IMR-90 (cell line): ENCODE measurements around the gene ASS1. TPM values are rescaled to one million over a fixed set of nuclear protein-coding genes. Genes with fewer than 3 reads are reported as not detected.

Experiments used
- ATAC-seq: fragments of 200-7000 bp; cut with Tn5 transposase; 2 replicates; pipeline ENCODE4 v1.9.1; 2020; ENCODE audit warnings: low read depth, mild to moderate bottlenecking, moderate library complexity
- BruUV-seq: library from RNA; stranded (reverse); fragments of 400-500 nt; replicated peaks from 2 replicates; lab custom pipeline; 2021; lab: Mats Ljungman, UMichigan
- CTCF ChIA-PET: fragments of 300-600 bp; formaldehyde crosslinking; extraction: SDS; loops from one replicate; lab custom pipeline; 2021; ENCODE audit warnings: antibody characterized with exemption; lab: Yijun Ruan, JAX
- POLR2A ChIA-PET: fragments of 300-600 bp; sonication (Branson Sonifier 250); formaldehyde crosslinking; loops from one replicate; lab custom pipeline; 2022; ENCODE audit warnings: antibody characterized with exemption; ENCODE audit not compliant: unreplicated experiment; lab: Charles Lee
- DNase-seq: peaks from one replicate; pipeline ENCODE4 v3.0.0; 2013
- H2AFZ ChIP-seq: replicated peaks from 2 replicates; pipeline ENCODE3; 2013; ENCODE audit warnings: low read length, mild to moderate bottlenecking; ENCODE audit not compliant: poor library complexity
- H2AK5ac ChIP-seq: 2 replicates; pipeline ENCODE4 v1.6.1; 2013; ENCODE audit warnings: low read depth, low read length, inconsistent platforms
- H2AK9ac ChIP-seq: replicated peaks from 2 replicates; pipeline ENCODE3; 2013; ENCODE audit warnings: mild to moderate bottlenecking, low read depth, low read length, moderate library complexity; ENCODE audit not compliant: poor library complexity
- H2BK120ac ChIP-seq: 2 replicates; pipeline ENCODE4 v1.6.1; 2013; ENCODE audit warnings: low read depth, low read length, inconsistent platforms
- H2BK15ac ChIP-seq: 3 replicates; pipeline ENCODE4 v1.6.1; 2013; ENCODE audit warnings: low read depth, low read length, inconsistent platforms
- H2BK20ac ChIP-seq: 2 replicates; pipeline ENCODE4 v1.6.1; 2013; ENCODE audit warnings: low read depth, mild to moderate bottlenecking, inconsistent platforms, low read length, moderate library complexity
- H2BK5ac ChIP-seq: 2 replicates; pipeline ENCODE4 v1.6.1; 2013; ENCODE audit warnings: mild to moderate bottlenecking, low read depth, low read length, inconsistent platforms; ENCODE audit not compliant: poor library complexity, severe bottlenecking
- H3K14ac ChIP-seq: replicated peaks from 2 replicates; pipeline ENCODE4 v1.6.1; 2013; ENCODE audit warnings: low read depth, low read length, inconsistent platforms
- H3K18ac ChIP-seq: 2 replicates; pipeline ENCODE4 v1.6.1; 2013; ENCODE audit warnings: low read depth, low read length, control low read depth
- H3K23ac ChIP-seq: 2 replicates; pipeline ENCODE4 v1.6.1; 2013; ENCODE audit warnings: low read depth, low read length, inconsistent platforms
- H3K27ac ChIP-seq: 2 replicates; pipeline ENCODE4 v1.5.1; 2013; ENCODE audit warnings: mild to moderate bottlenecking, control low read depth, low read length; ENCODE audit not compliant: insufficient read depth
- H3K27me3 ChIP-seq: 2 replicates; pipeline ENCODE4 v1.6.1; 2013; ENCODE audit warnings: low read length; ENCODE audit not compliant: control insufficient read depth, insufficient read depth
- H3K36me3 ChIP-seq: 2 replicates; pipeline ENCODE4 v1.6.1; 2013; ENCODE audit warnings: low read length, mixed read lengths; ENCODE audit not compliant: control insufficient read depth, insufficient read depth
- H3K4ac ChIP-seq: 2 replicates; pipeline ENCODE4 v1.6.1; 2013; ENCODE audit warnings: low read depth, low read length, inconsistent platforms
- H3K4me1 ChIP-seq: 2 replicates; pipeline ENCODE4 v1.6.1; 2013; ENCODE audit warnings: low read length, mixed read lengths; ENCODE audit not compliant: control insufficient read depth, insufficient read depth
- H3K4me2 ChIP-seq: 2 replicates; pipeline ENCODE4 v1.6.1; 2013; ENCODE audit warnings: low read depth, mild to moderate bottlenecking, control low read depth, low read length, moderate library complexity
- H3K4me3 ChIP-seq: 2 replicates; pipeline ENCODE4 v1.5.1; 2013; ENCODE audit warnings: low read depth, mild to moderate bottlenecking, control low read depth, low read length, moderate library complexity; ENCODE audit not compliant: insufficient read depth
- H3K56ac ChIP-seq: 2 replicates; pipeline ENCODE4 v1.6.1; 2013; ENCODE audit warnings: low read length, inconsistent platforms; ENCODE audit not compliant: insufficient read depth; ENCODE audit errors: extremely low read depth
- H3K79me1 ChIP-seq, 2 experiments: 2 replicates each; pipeline ENCODE4 v1.6.1; 2013; ENCODE audit warnings: low read length in 2 of 2, inconsistent platforms in 1 of 2, low read depth in 1 of 2
- H3K9ac ChIP-seq: 2 replicates; pipeline ENCODE4 v1.6.1; 2013; ENCODE audit warnings: low read depth, low read length, control low read depth
- H3K9me1 ChIP-seq: 2 replicates; pipeline ENCODE4 v1.6.1; 2013; ENCODE audit warnings: low read length, inconsistent platforms; ENCODE audit not compliant: insufficient read depth
- H3K9me3 ChIP-seq: 2 replicates; pipeline ENCODE4 v1.6.1; 2013; ENCODE audit warnings: low read length; ENCODE audit not compliant: control insufficient read depth, insufficient read depth
- H4K20me1 ChIP-seq: 2 replicates; pipeline ENCODE4 v1.6.1; 2013; ENCODE audit warnings: low read length, inconsistent platforms; ENCODE audit not compliant: insufficient read depth
- H4K5ac ChIP-seq: 2 replicates; pipeline ENCODE4 v1.6.1; 2013; ENCODE audit warnings: mild to moderate bottlenecking, low read depth, low read length, control low read depth
- H4K8ac ChIP-seq, 2 experiments: 2 replicates each; pipeline ENCODE4 v1.6.1; 2013; ENCODE audit warnings: low read depth in 2 of 2, low read length in 2 of 2, control low read depth in 1 of 2, inconsistent platforms in 1 of 2
- H4K91ac ChIP-seq: 2 replicates; pipeline ENCODE4 v1.6.1; 2013; ENCODE audit warnings: low read depth, low read length, inconsistent platforms; ENCODE audit not compliant: insufficient read depth
- BHLHE40 ChIP-seq: fragments of 150-350 bp; IDR thresholded peaks from 2 replicates; pipeline ENCODE4 v1.6.1; 2016; ENCODE audit warnings: mild to moderate bottlenecking, low read depth, low read length
- CEBPB ChIP-seq: IDR thresholded peaks from 2 replicates; pipeline ENCODE4 v1.6.1; 2012; ENCODE audit warnings: low read depth, low read length, improper control_type of control experiment
- CHD1 ChIP-seq: IDR thresholded peaks from 2 replicates; pipeline ENCODE4 v1.6.1; 2012; ENCODE audit warnings: low read depth, low read length, improper control_type of control experiment
- FOS ChIP-seq: fragments of 150-350 bp; IDR thresholded peaks from 2 replicates; pipeline ENCODE4 v1.6.1; 2016; ENCODE audit warnings: low read depth, low read length
- MAFK ChIP-seq: IDR thresholded peaks from 2 replicates; pipeline ENCODE4 v1.6.1; 2012; ENCODE audit warnings: low read depth, low read length, improper control_type of control experiment
- MAZ ChIP-seq: IDR thresholded peaks from 2 replicates; pipeline ENCODE4 v1.6.1; 2012; ENCODE audit warnings: low read depth, mild to moderate bottlenecking, low read length, improper control_type of control experiment, moderate library complexity, borderline replicate concordance
- MXI1 ChIP-seq: IDR thresholded peaks from 2 replicates; pipeline ENCODE4 v1.6.1; 2012; ENCODE audit warnings: low read depth, mild to moderate bottlenecking, low read length, moderate library complexity, borderline replicate concordance
- NFE2L2 ChIP-seq: fragments of 150-350 bp; IDR thresholded peaks from 2 replicates; pipeline ENCODE4 v1.6.1; 2016; ENCODE audit warnings: low read depth, mild to moderate bottlenecking, low read length
- POLR2A ChIP-seq: IDR thresholded peaks from 2 replicates; pipeline ENCODE4 v1.6.1; 2012; ENCODE audit warnings: mild to moderate bottlenecking, low read depth, low read length
- RAD21 ChIP-seq: IDR thresholded peaks from 2 replicates; pipeline ENCODE4 v1.6.1; 2012; ENCODE audit warnings: low read length, improper control_type of control experiment
- RCOR1 ChIP-seq: IDR thresholded peaks from 2 replicates; pipeline ENCODE4 v1.6.1; 2012; ENCODE audit warnings: mild to moderate bottlenecking, low read length, improper control_type of control experiment; ENCODE audit not compliant: insufficient replicate concordance
- RFX5 ChIP-seq: IDR thresholded peaks from 2 replicates; pipeline ENCODE4 v1.8.0; 2012; ENCODE audit warnings: low read depth, mild to moderate bottlenecking, low read length, moderate library complexity
- SMC3 ChIP-seq: fragments of 150-350 bp; IDR thresholded peaks from 2 replicates; pipeline ENCODE4 v1.6.1; 2016; ENCODE audit warnings: low read depth, mild to moderate bottlenecking, antibody characterized with exemption, low read length, moderate library complexity
- WGBS, 2 experiments: methylation state at CpG; one replicate each; pipeline versions ENCODE4 v1.1.5 to v1.1.7; 2013; ENCODE audit warnings: missing lambda C conversion rate in 2 of 2; ENCODE audit not compliant: insufficient read length in 1 of 2; ENCODE audit errors: extremely low coverage in 2 of 2; 5-methylcytosine and 5-hydroxymethylcytosine counted together
- dilution Hi-C: fragments of 300-500 bp; cut with HindIII; formaldehyde crosslinking; loops from one replicate; pipeline ENCODE4 v1.14.3; 2018; ENCODE audit warnings: low sequenced_read_pairs; ENCODE audit not compliant: unreplicated experiment
- in situ Hi-C: fragments of 300-500 bp; cut with MboI; formaldehyde crosslinking; loops from 3 replicates; pipeline ENCODE4 v1.14.3; 2019; ENCODE audit warnings: low sequenced_read_pairs, inconsistent platforms, mixed read lengths
- intact Hi-C: fragments of 100-400 bp; cut with micrococcal nuclease; formaldehyde crosslinking; loops from 2 replicates; pipeline ENCODE4 v1.10.0; 2022
- polyA plus RNA-seq, 3 experiments: library from polyadenylated mRNA; depleted of rRNA; stranded (reverse); fragments of >200 nt; gene quantifications; 2 replicates each; pipeline ENCODE4 v1.2.3, GENCODE V29; 2012; ENCODE audit warnings: low replicate concordance in 1 of 3
- total RNA-seq: library from RNA; depleted of rRNA; stranded (reverse); fragments of >200 nt; gene quantifications from 2 replicates; pipeline ENCODE4 v1.2.3, GENCODE V29; 2012
- TF ChIP-seq, protein P1 (sequence below): conservative IDR thresholded peaks from 2 replicates; pipeline ENCODE4 v1.5.1; 2012; ENCODE audit warnings: mild to moderate bottlenecking, low read depth, low read length, improper control_type of control experiment
- TF ChIP-seq, protein P2 (sequence below): fragments of 150-350 bp; IDR thresholded peaks from 2 replicates; pipeline ENCODE4 v1.6.1; 2017; ENCODE audit warnings: mild to moderate bottlenecking, antibody characterized with exemption, low read length, low read depth
- TF ChIP-seq, protein P3 (sequence below): fragments of 150-350 bp; IDR thresholded peaks from 2 replicates; pipeline ENCODE4 v1.6.1; 2016; ENCODE audit warnings: low read depth, mild to moderate bottlenecking, low read length, moderate library complexity, borderline replicate concordance

Gene ASS1
- total and polyA plus RNA-seq, 2 of the 4 experiments (the other 2 are of a cell fraction): 39.6 to 41.9 TPM

DNA sequence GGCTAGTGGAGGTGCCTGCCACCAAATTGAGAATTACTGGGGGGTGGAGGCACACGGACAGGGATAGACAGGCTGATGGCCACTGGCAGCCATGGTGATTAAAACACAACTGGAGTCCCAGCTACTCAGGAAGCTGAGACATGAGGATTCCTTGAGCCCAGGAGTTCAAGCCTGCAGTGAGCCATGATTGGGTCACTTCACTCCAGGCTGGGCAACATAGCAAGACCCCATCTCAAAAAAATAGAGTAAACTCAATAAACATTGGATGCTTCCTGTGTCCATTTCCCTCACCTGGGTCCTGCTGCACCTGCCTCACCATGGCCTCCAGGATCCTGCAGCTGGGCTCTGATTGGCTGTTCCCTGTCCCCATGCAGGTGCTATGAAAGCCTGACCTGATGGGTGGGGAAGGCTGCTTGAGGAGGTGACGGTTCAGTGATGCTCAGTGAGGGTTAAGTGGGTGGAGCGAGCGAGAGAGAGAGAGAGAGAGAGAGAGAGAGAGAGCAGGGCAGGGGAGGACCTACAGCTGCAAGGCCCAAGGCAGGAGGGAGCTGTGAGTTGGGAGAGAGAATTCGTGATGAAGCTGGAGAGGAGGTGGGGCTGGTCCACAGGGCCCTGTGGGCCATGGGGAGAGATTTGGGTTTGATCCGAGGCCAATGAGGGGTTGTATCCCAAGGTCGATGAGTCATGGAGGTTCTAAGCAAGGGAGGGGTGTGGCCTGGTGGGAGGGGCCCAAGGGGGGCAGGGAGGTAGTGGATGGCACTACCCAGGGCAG, 97.9 kb downstream of the ASS1 start:
- H3K9ac ChIP-seq: no peak overlapping the region
- TF ChIP-seq, protein P1, sequence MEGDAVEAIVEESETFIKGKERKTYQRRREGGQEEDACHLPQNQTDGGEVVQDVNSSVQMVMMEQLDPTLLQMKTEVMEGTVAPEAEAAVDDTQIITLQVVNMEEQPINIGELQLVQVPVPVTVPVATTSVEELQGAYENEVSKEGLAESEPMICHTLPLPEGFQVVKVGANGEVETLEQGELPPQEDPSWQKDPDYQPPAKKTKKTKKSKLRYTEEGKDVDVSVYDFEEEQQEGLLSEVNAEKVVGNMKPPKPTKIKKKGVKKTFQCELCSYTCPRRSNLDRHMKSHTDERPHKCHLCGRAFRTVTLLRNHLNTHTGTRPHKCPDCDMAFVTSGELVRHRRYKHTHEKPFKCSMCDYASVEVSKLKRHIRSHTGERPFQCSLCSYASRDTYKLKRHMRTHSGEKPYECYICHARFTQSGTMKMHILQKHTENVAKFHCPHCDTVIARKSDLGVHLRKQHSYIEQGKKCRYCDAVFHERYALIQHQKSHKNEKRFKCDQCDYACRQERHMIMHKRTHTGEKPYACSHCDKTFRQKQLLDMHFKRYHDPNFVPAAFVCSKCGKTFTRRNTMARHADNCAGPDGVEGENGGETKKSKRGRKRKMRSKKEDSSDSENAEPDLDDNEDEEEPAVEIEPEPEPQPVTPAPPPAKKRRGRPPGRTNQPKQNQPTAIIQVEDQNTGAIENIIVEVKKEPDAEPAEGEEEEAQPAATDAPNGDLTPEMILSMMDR: no peak
- TF ChIP-seq FOS (no peak), MXI1 (no peak), SMC3 (no peak), NFE2L2 (no peak), CEBPB (no peak), POLR2A (no peak), MAZ (no peak), CHD1 (no peak), BHLHE40 (no peak), MAFK (no peak), RCOR1 (no peak), RFX5 (no peak), RAD21 (no peak)
- TF ChIP-seq, protein P2, sequence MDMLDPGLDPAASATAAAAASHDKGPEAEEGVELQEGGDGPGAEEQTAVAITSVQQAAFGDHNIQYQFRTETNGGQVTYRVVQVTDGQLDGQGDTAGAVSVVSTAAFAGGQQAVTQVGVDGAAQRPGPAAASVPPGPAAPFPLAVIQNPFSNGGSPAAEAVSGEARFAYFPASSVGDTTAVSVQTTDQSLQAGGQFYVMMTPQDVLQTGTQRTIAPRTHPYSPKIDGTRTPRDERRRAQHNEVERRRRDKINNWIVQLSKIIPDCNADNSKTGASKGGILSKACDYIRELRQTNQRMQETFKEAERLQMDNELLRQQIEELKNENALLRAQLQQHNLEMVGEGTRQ: no peak
- TF ChIP-seq, protein P3, sequence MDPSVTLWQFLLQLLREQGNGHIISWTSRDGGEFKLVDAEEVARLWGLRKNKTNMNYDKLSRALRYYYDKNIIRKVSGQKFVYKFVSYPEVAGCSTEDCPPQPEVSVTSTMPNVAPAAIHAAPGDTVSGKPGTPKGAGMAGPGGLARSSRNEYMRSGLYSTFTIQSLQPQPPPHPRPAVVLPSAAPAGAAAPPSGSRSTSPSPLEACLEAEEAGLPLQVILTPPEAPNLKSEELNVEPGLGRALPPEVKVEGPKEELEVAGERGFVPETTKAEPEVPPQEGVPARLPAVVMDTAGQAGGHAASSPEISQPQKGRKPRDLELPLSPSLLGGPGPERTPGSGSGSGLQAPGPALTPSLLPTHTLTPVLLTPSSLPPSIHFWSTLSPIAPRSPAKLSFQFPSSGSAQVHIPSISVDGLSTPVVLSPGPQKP: no peak
- no peak overlapping the region for H3K4me3 ChIP-seq
- ChIA-PET POLR2A (no interaction called here), CTCF (no interaction called here)
- in situ Hi-C loops: no loop called here
- no peaks in the 10 kb centered on the region for H3K9me3 ChIP-seq
- H3K4me1 ChIP-seq: no peaks in the 10 kb centered on the region
- H4K8ac ChIP-seq: no peak overlapping the region
- no peak for ATAC-seq
- H4K20me1 ChIP-seq: no peaks in the 10 kb centered on the region
- H2AK9ac ChIP-seq: no peak overlapping the region
- no peaks in the 10 kb centered on the region for H3K79me1 ChIP-seq
- H3K27me3 ChIP-seq: peaks cover 57% of the 10 kb centered on the region
- H2BK20ac ChIP-seq: no peak overlapping the region
- intact Hi-C loops: no loop called here
- no peak overlapping the region for H3K4me2 ChIP-seq
- no TSS peak for BruUV-seq
- H3K14ac ChIP-seq: no peak overlapping the region
- H4K5ac ChIP-seq: no peak overlapping the region
- H3K23ac ChIP-seq: no peak overlapping the region
- WGBS, 2 experiments: 57% methylated on average over 5 of the region's 7 CpGs; no CpG with 5 or more reads in 1 of the 2 experiments
- no peaks in the 10 kb centered on the region for H3K36me3 ChIP-seq
- dilution Hi-C loops: no loop called here
- DNase-seq: no peak
- no peak overlapping the region for H4K91ac ChIP-seq
- H3K9me1 ChIP-seq: peaks cover 2% of the 10 kb centered on the region; the same call in 1 of the 2 replicates
- no peak overlapping the region for H2AFZ ChIP-seq
- no peak overlapping the region for H3K18ac ChIP-seq
- H3K27ac ChIP-seq: no peak overlapping the region
- H2BK120ac ChIP-seq: no peak overlapping the region
- H2BK15ac ChIP-seq: no peak overlapping the region
- H3K56ac ChIP-seq: no peak overlapping the region
- no peak overlapping the region for H2AK5ac ChIP-seq
- H2BK5ac ChIP-seq: no peak overlapping the region
- no peak overlapping the region for H3K4ac ChIP-seq
